Glutamatergic neuron (in vitro differentiated cells): ENCODE measurements around the gene WWOX. TPM values are rescaled to one million over a fixed set of nuclear protein-coding genes. Genes with fewer than 3 reads are reported as not detected.

Experiments
- DNase-seq: peaks from one replicate; pipeline ENCODE4 v3.0.0; 2022
- H3K27ac Mint-ChIP-seq: one replicate; pipeline ENCODE4 v1.8.0; 2020; ENCODE audit warnings: mild to moderate bottlenecking, mixed read lengths, inconsistent platforms; ENCODE audit not compliant: unreplicated experiment
- H3K27me3 Mint-ChIP-seq: one replicate; pipeline ENCODE4 v1.8.0; 2020; ENCODE audit warnings: mild to moderate bottlenecking, moderate library complexity, mixed read lengths, inconsistent platforms; ENCODE audit not compliant: unreplicated experiment
- H3K36me3 Mint-ChIP-seq: one replicate; pipeline ENCODE4 v1.8.0; 2020; ENCODE audit warnings: mild to moderate bottlenecking, mixed read lengths, inconsistent platforms; ENCODE audit not compliant: unreplicated experiment
- H3K4me1 Mint-ChIP-seq: one replicate; pipeline ENCODE4 v1.8.0; 2020; ENCODE audit warnings: mild to moderate bottlenecking, low read depth, mixed read lengths, inconsistent platforms; ENCODE audit not compliant: unreplicated experiment
- H3K4me3 Mint-ChIP-seq: one replicate; pipeline ENCODE4 v1.8.0; 2020; ENCODE audit warnings: mild to moderate bottlenecking, mixed read lengths, inconsistent platforms; ENCODE audit not compliant: unreplicated experiment
- H3K9me3 Mint-ChIP-seq: one replicate; pipeline ENCODE4 v1.8.0; 2020; ENCODE audit warnings: mild to moderate bottlenecking, moderate library complexity, mixed read lengths, inconsistent platforms; ENCODE audit not compliant: unreplicated experiment
- total RNA-seq: library from RNA; stranded (reverse); fragmentation: NEBNext Ultra II Directional; extraction: Animal tissue kit (Norgen Biotek cat#: 25700); gene quantifications from one replicate; pipeline ENCODE4 v1.2.1, GENCODE V29; 2021; ENCODE audit not compliant: unreplicated experiment
- TF ChIP-seq, protein P1 (sequence below): fragments of 200-600 bp; sonication (generic); IDR thresholded peaks from one replicate; pipeline ENCODE4 v1.5.0; 2021; ENCODE audit not compliant: partially characterized antibody, unreplicated experiment

WWOX gene
- total RNA-seq, 1 donor from 2014 or later = 10.3 TPM

DNA sequence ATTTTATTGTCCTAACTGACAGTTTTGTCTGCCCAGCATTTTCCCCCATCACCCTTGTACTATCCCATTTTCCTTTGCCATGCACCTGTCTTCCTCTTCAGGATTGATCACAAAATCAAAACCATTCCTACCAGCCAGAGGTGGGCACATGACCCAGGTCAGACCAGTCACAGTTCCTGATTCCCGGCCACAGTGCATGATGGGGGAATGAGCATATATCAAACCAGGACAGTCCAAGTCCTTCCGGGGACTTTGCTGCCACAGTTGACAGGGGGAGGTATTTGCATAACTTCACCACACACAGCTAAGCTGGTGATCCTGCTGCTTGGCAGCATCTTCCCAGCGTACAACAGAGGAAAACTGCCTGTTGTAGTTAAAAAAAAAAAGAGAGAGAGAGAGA lies 493.9 kb downstream of the WWOX start:
- DNase-seq = no peak
- TF ChIP-seq, protein P1, sequence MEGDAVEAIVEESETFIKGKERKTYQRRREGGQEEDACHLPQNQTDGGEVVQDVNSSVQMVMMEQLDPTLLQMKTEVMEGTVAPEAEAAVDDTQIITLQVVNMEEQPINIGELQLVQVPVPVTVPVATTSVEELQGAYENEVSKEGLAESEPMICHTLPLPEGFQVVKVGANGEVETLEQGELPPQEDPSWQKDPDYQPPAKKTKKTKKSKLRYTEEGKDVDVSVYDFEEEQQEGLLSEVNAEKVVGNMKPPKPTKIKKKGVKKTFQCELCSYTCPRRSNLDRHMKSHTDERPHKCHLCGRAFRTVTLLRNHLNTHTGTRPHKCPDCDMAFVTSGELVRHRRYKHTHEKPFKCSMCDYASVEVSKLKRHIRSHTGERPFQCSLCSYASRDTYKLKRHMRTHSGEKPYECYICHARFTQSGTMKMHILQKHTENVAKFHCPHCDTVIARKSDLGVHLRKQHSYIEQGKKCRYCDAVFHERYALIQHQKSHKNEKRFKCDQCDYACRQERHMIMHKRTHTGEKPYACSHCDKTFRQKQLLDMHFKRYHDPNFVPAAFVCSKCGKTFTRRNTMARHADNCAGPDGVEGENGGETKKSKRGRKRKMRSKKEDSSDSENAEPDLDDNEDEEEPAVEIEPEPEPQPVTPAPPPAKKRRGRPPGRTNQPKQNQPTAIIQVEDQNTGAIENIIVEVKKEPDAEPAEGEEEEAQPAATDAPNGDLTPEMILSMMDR = no peak
- H3K4me3 Mint-ChIP-seq = no peak overlapping the region
- H3K9me3 Mint-ChIP-seq = no peaks in the 10 kb centered on the region
- peaks cover 5% of the 10 kb centered on the region for H3K4me1 Mint-ChIP-seq
- no peaks in the 10 kb centered on the region for H3K36me3 Mint-ChIP-seq
- H3K27me3 Mint-ChIP-seq = peaks cover 2% of the 10 kb centered on the region
- H3K27ac Mint-ChIP-seq = no peak overlapping the region

DNA sequence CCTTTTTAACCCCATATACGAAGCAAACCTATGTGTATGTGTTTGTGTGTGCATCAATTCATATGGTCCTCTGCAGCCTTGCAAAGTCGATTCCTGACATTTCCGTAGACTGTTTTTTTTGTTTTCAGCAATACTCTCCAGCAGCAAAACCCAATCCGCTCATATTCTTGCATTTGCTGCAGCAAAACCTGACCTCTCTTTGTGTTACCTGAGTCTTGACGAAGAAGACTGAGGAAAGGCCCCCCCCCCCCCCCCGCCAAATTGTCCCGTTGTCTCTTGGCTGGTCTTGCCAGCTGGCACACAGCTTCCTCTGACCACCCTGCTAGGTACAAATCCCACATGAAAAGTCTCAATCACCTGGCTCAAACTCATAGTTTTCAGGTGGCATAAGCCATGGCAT lies 494.7 kb downstream of the WWOX start:
- Mint-ChIP-seq H3K4me3 (no peak overlapping the region), H3K27ac (no peak overlapping the region), H3K9me3 (no peaks in the 10 kb centered on the region), H3K36me3 (no peaks in the 10 kb centered on the region), H3K4me1 (peaks cover 6% of the 10 kb centered on the region), H3K27me3 (peaks cover 2% of the 10 kb centered on the region)
- no peak for DNase-seq
- TF ChIP-seq, protein P1 = no peak

DNA sequence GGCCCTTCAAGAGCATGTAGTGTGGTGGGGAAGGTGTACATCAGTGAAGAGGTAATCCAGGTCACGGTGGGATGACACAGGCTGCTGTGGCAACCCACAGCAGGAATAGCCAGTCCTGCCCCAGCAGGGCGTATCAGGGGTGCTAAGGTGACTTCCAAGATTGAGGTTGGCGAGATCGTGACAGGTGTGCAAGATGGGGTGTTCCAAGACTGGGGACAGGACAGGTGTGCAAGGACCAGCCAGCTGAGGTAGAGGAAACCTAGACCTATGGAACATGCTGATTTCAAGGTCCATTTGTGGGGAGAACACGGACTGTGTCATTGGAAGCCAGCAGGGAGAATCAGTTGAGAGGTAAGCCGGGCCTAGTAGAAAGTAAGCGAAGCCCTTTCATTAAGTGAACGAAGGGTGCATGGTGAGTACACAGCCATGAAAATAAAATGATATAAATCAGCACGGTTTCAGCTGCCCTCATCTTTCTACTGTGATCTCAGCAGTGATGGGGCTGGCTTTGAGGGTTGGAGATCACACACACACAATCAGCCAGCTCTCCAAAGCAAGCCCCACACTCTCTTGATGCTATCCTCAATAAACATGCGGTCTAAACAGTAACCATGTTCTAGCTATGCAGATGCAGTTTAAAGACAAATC lies 497.0 kb downstream of the WWOX start:
- TF ChIP-seq, protein P1 = no peak
- peaks cover 12% of the 10 kb centered on the region for H3K4me1 Mint-ChIP-seq
- H3K27ac Mint-ChIP-seq = no peak overlapping the region
- H3K36me3 Mint-ChIP-seq = no peaks in the 10 kb centered on the region
- DNase-seq = no peak
- no peak overlapping the region for H3K4me3 Mint-ChIP-seq
- H3K9me3 Mint-ChIP-seq = no peaks in the 10 kb centered on the region
- no peaks in the 10 kb centered on the region for H3K27me3 Mint-ChIP-seq

DNA sequence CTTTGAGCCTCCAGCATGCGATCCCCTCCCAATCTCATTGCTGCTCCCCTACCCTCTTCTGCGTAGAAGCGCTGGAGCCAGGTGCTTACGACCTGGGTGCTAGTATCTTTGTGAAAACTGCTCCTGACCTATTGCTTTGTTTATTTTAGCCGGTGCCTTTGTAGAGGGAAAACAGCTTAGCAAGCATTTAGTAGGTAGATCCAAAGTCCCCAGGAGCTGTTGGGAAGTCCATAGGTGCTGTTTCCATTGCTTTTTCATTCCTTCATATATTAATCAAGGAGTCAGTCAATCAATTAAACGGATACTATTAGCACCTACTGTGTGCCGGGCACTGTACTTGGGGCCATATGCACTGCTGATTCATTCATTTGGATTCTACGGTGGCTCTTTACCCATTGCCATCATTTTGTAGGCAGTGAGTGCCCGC lies 497.6 kb downstream of the WWOX start:
- Mint-ChIP-seq H3K27me3 (no peaks in the 10 kb centered on the region), H3K4me1 (peaks cover 12% of the 10 kb centered on the region), H3K27ac (no peak overlapping the region), H3K4me3 (no peak overlapping the region), H3K36me3 (no peaks in the 10 kb centered on the region), H3K9me3 (no peaks in the 10 kb centered on the region)
- no peak for DNase-seq
- TF ChIP-seq, protein P1 = no peak

DNA sequence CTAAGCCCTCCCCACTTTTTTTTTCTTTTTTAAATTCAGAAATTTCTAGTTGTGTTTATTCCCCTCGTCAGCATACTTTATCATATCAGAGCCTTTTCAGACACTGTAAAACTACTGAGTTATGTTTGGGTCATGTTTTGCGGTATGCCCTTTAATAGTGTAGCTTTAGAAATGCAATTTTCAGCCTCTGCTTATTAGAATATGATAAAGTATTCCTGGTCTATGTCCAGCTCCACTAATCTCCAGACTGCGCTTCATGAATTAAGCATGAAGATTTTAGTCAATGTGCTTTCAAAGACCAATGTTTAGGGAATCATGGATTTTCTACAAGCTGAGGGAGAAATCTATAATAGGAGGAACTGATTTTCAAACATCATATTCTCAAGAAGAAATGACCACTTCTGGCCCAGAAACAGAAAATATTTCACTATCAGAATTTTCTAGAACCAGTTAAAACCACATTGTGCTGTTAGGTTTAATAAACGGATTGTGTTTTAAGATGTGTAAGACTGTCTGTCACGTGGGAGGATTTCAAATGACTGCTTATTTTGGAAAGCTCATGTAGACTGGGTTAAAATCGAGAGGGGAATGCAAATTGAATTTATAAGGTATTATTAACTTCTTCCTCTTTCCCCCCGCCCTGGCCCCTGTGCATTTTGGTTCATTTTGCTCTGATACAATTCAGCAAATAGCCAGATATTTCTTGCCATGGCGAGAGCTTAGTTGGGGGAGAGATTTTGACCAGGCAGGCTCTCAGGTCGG lies 498.5 kb downstream of the WWOX start:
- Mint-ChIP-seq H3K4me3 (no peak overlapping the region), H3K4me1 (peaks cover 12% of the 10 kb centered on the region), H3K27me3 (no peaks in the 10 kb centered on the region), H3K36me3 (no peaks in the 10 kb centered on the region), H3K9me3 (no peaks in the 10 kb centered on the region), H3K27ac (no peak overlapping the region)
- TF ChIP-seq, protein P1 = no peak
- DNase-seq = no peak
